ENCODE results near the gene SPEM1. TPM values are rescaled to one million over a fixed set of nuclear protein-coding genes. Genes with fewer than 3 reads are reported as not detected.
A peak's percentile ranks its signal among the peaks of the same experiment; 100 is the strongest.

Gene SPEM1
- total RNA-seq, 3 donors from 2014 or later = not detected

DNA sequence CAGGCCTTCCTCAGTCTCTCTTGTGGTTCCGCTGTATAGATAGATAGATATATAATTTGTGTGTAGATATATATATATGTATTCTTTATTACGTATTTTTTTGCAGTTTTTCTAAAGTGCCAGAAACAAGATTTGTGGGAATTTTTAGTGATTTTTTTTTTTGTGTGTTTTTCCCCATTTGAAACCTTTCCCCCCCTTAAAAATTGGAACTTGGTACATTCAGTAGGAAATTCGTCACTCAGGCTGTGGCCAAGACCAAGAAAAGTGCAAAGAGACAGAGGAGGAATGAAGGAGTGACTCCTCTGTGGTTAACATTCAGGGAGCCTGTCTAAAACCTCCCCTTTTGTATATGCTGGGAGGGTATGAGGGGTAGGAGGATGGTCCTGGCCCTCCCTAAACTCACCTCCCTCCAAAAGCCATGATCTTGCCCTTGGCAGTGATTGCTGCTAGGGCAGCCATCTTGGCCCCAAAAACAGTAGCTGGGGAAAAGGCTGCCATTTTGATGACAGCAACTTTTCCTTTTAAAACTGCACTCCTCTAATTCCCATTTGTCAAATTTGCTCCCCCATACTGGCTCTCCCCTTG lies 39.9 kb downstream of the SPEM1 start:
- Histone ChIP-seq H3K27ac (no peak overlapping the region), H3K4me1 (no peaks in the 10 kb centered on the region), H3K27me3 (no peaks in the 10 kb centered on the region), H3K9me3 (no peaks in the 10 kb centered on the region), H3K4me3 (no peak overlapping the region), H3K36me3 (no peaks in the 10 kb centered on the region)
- TF ChIP-seq POLR2AphosphoS5 (IDR thresholded peaks at IDR 0.05) (no peak), POLR2A (IDR thresholded peaks at IDR 0.05) (no peak)
- TF ChIP-seq, protein P1, sequence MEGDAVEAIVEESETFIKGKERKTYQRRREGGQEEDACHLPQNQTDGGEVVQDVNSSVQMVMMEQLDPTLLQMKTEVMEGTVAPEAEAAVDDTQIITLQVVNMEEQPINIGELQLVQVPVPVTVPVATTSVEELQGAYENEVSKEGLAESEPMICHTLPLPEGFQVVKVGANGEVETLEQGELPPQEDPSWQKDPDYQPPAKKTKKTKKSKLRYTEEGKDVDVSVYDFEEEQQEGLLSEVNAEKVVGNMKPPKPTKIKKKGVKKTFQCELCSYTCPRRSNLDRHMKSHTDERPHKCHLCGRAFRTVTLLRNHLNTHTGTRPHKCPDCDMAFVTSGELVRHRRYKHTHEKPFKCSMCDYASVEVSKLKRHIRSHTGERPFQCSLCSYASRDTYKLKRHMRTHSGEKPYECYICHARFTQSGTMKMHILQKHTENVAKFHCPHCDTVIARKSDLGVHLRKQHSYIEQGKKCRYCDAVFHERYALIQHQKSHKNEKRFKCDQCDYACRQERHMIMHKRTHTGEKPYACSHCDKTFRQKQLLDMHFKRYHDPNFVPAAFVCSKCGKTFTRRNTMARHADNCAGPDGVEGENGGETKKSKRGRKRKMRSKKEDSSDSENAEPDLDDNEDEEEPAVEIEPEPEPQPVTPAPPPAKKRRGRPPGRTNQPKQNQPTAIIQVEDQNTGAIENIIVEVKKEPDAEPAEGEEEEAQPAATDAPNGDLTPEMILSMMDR (IDR thresholded peaks at IDR 0.05) = no peak
- intact Hi-C loops (cut with DNase I; ENCODE audit: low total_unique reads) = no loop called here
- no peak for DNase-seq (ENCODE audit: low spot score in 2 of 2)

DNA sequence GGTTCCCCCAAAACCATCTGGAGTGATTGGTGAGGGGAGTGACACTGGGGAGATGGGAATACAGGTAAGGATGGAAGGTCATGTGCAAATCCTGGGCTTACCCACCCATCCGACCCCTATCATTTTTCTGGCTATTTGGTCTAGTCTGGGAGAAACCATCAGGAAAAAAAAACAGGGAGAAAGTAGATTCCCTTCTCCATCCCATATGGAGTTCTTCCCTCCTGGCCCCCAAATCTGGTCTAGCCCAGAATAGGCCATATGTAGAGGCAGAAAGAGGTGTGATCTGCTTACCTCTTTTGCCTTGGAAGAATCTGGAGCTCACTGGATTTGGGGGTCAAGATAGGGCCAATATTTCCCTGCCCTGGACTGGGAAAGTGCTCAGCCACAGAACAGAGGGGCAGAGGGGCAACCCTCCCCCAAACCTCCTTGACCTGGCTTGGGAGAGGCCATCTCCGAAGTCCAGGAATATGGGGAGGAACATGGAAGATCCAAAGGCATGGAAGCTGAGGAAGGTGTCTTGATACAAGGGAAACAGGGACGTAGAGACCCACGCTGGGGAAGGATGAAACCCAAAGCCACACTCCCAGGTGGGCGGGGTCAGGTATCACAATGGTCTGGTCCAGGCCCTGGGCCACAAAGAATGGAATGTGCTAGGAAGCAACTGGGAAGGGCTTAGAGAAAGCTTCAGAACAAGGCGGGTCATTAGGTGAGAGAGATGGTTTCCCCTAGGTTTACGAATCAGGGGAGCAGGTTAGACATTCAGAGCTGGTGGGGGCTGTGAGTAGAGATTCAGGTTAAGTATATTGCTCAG lies 40.9 kb downstream of the SPEM1 start:
- intact Hi-C loops (cut with DNase I; ENCODE audit: low total_unique reads) = no loop called here
- Histone ChIP-seq H3K36me3 (no peaks in the 10 kb centered on the region), H3K9me3 (no peaks in the 10 kb centered on the region), H3K4me1 (no peaks in the 10 kb centered on the region), H3K4me3 (no peak overlapping the region), H3K27me3 (no peaks in the 10 kb centered on the region), H3K27ac (peak overlapping the region in 1 of 2 donors; percentile 70)
- TF ChIP-seq POLR2AphosphoS5 (IDR thresholded peaks at IDR 0.05) (no peak), POLR2A (IDR thresholded peaks at IDR 0.05) (no peak)
- TF ChIP-seq, protein P1 (IDR thresholded peaks at IDR 0.05) = no peak
- DNase-seq (ENCODE audit: low spot score in 2 of 2) = no peak

DNA sequence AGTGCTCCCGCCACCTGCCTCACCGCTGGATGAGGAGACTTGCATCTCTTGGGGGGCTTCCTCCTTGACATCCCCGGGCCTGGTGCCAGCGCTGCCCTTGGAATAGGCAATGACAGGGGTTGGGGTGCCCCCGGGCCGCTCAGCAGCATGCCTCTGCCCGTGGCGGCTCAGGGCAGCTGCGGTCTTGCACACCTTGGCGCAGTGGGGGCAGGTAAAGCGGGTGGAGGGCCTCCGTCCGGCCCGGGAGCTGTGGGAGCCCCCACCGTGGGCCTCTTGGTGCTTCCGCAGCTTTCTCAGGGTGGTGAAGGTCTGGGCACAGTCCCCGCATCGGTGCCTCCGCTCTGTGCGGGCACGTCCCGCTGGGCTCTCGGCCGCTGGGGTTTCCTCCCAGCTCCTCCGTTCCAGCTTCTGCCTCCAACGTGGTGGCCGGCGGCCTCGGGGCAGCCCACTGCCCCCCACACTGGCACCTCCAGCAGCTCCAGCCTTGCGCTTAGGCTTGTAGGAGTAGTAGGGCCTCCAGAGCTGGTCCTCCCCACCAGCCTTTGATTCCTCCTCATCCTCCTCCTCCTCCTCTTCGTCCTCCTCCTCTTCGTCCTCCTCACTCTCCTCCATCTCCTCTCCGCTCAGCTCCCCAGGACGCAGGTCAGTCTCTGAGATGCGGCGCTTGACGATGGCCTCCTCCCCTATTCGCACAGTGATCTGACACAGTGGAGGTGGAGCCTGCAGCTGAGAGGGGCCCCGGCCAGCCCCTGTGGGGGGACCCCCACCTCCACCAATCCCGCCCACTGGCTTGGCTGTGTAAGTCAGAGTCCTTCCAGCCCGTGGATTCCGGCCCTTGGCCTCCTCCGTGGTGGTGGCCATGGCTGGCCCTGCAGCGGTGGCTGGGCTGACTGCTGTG lies 42.6 kb downstream of the SPEM1 start:
- no peaks in the 10 kb centered on the region for H3K27me3 ChIP-seq
- DNase-seq (ENCODE audit: low spot score in 2 of 2) = no peak
- H3K27ac ChIP-seq = peak overlapping the region; percentile 70 to 73
- no peak overlapping the region for H3K4me3 ChIP-seq
- no peaks in the 10 kb centered on the region for H3K4me1 ChIP-seq
- no peaks in the 10 kb centered on the region for H3K36me3 ChIP-seq
- intact Hi-C loops (cut with DNase I; ENCODE audit: low total_unique reads) = no loop called here
- no peak for TF ChIP-seq POLR2A (IDR thresholded peaks at IDR 0.05)
- TF ChIP-seq, protein P1 (IDR thresholded peaks at IDR 0.05) = no peak
- no peaks in the 10 kb centered on the region for H3K9me3 ChIP-seq

DNA sequence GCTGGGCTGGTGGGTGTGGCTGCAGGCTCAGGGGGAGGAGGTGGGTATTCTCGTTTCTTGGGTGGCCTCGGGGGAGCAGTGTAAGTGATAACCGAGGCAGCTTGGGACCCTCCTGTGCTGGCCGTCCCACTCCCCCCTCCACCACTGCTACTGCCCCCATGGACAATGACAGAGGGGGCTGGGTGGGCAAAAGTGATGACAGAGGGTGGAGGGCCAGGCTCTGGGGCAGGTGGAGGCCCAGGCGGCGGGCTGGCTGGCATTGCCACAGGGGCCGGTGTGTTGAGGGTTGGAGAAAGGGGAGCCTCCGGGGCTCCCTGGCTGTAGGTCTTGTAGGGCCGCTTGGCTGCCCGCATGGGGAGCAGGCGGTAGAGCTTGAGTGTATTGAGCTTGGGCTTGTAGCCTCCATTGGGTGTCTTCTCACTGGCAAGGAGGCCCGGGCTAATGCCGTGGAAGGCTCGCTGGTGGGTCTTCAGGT lies 43.3 kb downstream of the SPEM1 start:
- no peak for DNase-seq (ENCODE audit: low spot score in 2 of 2)
- TF ChIP-seq POLR2A (IDR thresholded peaks at IDR 0.05) (no peak), POLR2AphosphoS5 (IDR thresholded peaks at IDR 0.05) (no peak)
- TF ChIP-seq, protein P1 (IDR thresholded peaks at IDR 0.05) = no peak
- no peaks in the 10 kb centered on the region for H3K4me1 ChIP-seq
- peak overlapping the region; percentile 70 to 73 for H3K27ac ChIP-seq
- H3K4me3 ChIP-seq = no peak overlapping the region
- intact Hi-C loops (cut with DNase I; ENCODE audit: low total_unique reads) = no loop called here
- no peaks in the 10 kb centered on the region for H3K9me3 ChIP-seq
- no peaks in the 10 kb centered on the region for H3K27me3 ChIP-seq
- no peaks in the 10 kb centered on the region for H3K36me3 ChIP-seq
